ENCODE results near the gene DYNC2LI1.

GRCh38 chr2:43792653-43793052 is 18.8 kb downstream of the DYNC2LI1 start:
- no peak for TF ChIP-seq CTCF (IDR thresholded peaks at IDR 0.05)
- no peak for TF ChIP-seq KDM1A (IDR thresholded peaks at IDR 0.05; ENCODE audit: low read depth)
- no peak for TF ChIP-seq HOXA7 (CRISPR knock-in tag; IDR thresholded peaks at IDR 0.05)
- no peak for TF ChIP-seq RAD21 (conservative IDR thresholded peaks at IDR 0.05 in 1 of 2, IDR thresholded peaks at IDR 0.05 in 1 of 2)
- TF ChIP-seq SMC3 (IDR thresholded peaks at IDR 0.05) = no peak
- TF ChIP-seq TP53 (CRISPR knock-in tag; IDR thresholded peaks at IDR 0.05) = no peak
- TF ChIP-seq POLR2AphosphoS2 (conservative IDR thresholded peaks at IDR 0.05; ENCODE audit: low read length) = no peak
- no peak for TF ChIP-seq BHLHE40 (IDR thresholded peaks at IDR 0.05; ENCODE audit: low read depth, low read length)
- TF ChIP-seq CBX8 (IDR thresholded peaks at IDR 0.05) = no peak
- TF ChIP-seq EHMT2 (IDR thresholded peaks at IDR 0.05; ENCODE audit: low read depth) = no peak

Data from A549 (cell line).